ENCODE data around the gene ITGA3. TPM values are rescaled to one million over a fixed set of nuclear protein-coding genes. Genes with fewer than 3 reads are reported as not detected.

ITGA3 gene
- total and polyA plus RNA-seq, 2 of the 13 experiments (the other 11 are each of a cell fraction or from before 2014, with no cell fraction given): 0.48 to 0.69 TPM

- Histone ChIP-seq H3K27me3 (ENCODE audit: control insufficient read depth in 1 of 2, insufficient read depth in 2 of 2, low read length in 2 of 2) (peaks cover 9 to 57% of the 10 kb centered on the region in 2 experiments), H2AFZ (ENCODE audit: low read length) (no peak overlapping the region), H3K9me3 (ENCODE audit: low read length) (no peaks in the 10 kb centered on the region), H3K27ac (ENCODE audit: extremely low read length, insufficient read depth, low read length) (no peak overlapping the region), H3K4me3 (replicated peaks in 1 of 3; ENCODE audit: insufficient read depth in 1 of 3, low read depth in 2 of 3, low read length in 3 of 3) (no peak overlapping the region), H3K36me3 (replicated peaks in 1 of 2; ENCODE audit: control insufficient read depth in 1 of 2, insufficient read depth in 2 of 2, low read length in 2 of 2) (no peaks in the 10 kb centered on the region), H3K79me2 (ENCODE audit: insufficient read depth, low read length) (no peaks in the 10 kb centered on the region), H3K4me2 (ENCODE audit: low read depth, low read length) (no peak overlapping the region), H3K4me1 (ENCODE audit: insufficient read depth, low read length) (peaks cover 10% of the 10 kb centered on the region; the same call in 1 of the 2 replicates), H3K9ac (ENCODE audit: insufficient read depth, low read depth, low read length) (no peak overlapping the region), H4K20me1 (ENCODE audit: insufficient read depth, low read length) (no peaks in the 10 kb centered on the region)
- ATAC-seq: no peak
- CTCF ChIA-PET (ENCODE audit: low intra/inter-chr PET ratio, low total read pairs): no interaction called here
- intact Hi-C loops (cut with micrococcal nuclease; ENCODE audit: unreplicated experiment) (no loop called here), in situ Hi-C loops (cut with HindIII; ENCODE audit: extremely low pct_ligation_motif_present, low pct_unique_long_range_greater_than_20kb) (no loop called here)
- no peak for FAIRE-seq
- 48% methylated on average over 8 of the region's 8 CpGs for WGBS (ENCODE audit: low lambda C conversion rate)
- DNase-seq (ENCODE audit: low spot score): no peak
- TF ChIP-seq E2F5 (CRISPR knock-in tag; conservative IDR thresholded peaks at IDR 0.05): no peak
- TF ChIP-seq GABPA (IDR thresholded peaks at IDR 0.05; ENCODE audit: low read depth, low read length): no peak
- TF ChIP-seq GABPA (CRISPR knock-in tag; IDR thresholded peaks at IDR 0.05; ENCODE audit: low read depth): no peak
- no peak for TF ChIP-seq ZNF577 (CRISPR knock-in tag; IDR thresholded peaks at IDR 0.05; ENCODE audit: borderline replicate concordance, low read depth)
- TF ChIP-seq EZH2 (conservative IDR thresholded peaks at IDR 0.05; ENCODE audit: low read depth, low read length): no peak
- TF ChIP-seq GTF3A (CRISPR knock-in tag; conservative IDR thresholded peaks at IDR 0.05): no peak
- no peak for TF ChIP-seq SNAPC5 (CRISPR knock-in tag; IDR thresholded peaks at IDR 0.05; ENCODE audit: borderline replicate concordance)
- TF ChIP-seq NFATC3 (CRISPR knock-in tag; IDR thresholded peaks at IDR 0.05): no peak
- TF ChIP-seq IRF9 (CRISPR knock-in tag; IDR thresholded peaks at IDR 0.05; ENCODE audit: borderline replicate concordance): no peak
- no peak for TF ChIP-seq PRDM4 (CRISPR knock-in tag; IDR thresholded peaks at IDR 0.05; ENCODE audit: borderline replicate concordance)
- no peak for TF ChIP-seq ZBTB26 (CRISPR knock-in tag; IDR thresholded peaks at IDR 0.05; ENCODE audit: borderline replicate concordance)
- POLR2A ChIA-PET: no interaction called here
- BruUV-seq (replicated peaks): no TSS peak
Measured at GRCh38 chr17:50063561-50064252, 7.8 kb downstream of the ITGA3 start.
